IMR-90 (cell line): ENCODE results near the gene EPS8. TPM values are rescaled to one million over a fixed set of nuclear protein-coding genes. Genes with fewer than 3 reads are reported as not detected.

Source experiments
- ATAC-seq: fragments of 200-7000 bp; cut with Tn5 transposase; 2 replicates; pipeline ENCODE4 v1.9.1; 2020; ENCODE audit warnings: low read depth, mild to moderate bottlenecking, moderate library complexity
- BruUV-seq: library from RNA; stranded (reverse); fragments of 400-500 nt; replicated peaks from 2 replicates; lab custom pipeline; 2021; lab: Mats Ljungman, UMichigan
- CTCF ChIA-PET: fragments of 300-600 bp; formaldehyde crosslinking; extraction: SDS; loops from one replicate; lab custom pipeline; 2021; ENCODE audit warnings: antibody characterized with exemption; lab: Yijun Ruan, JAX
- POLR2A ChIA-PET: fragments of 300-600 bp; sonication (Branson Sonifier 250); formaldehyde crosslinking; loops from one replicate; lab custom pipeline; 2022; ENCODE audit warnings: antibody characterized with exemption; ENCODE audit not compliant: unreplicated experiment; lab: Charles Lee
- DNase-seq: peaks from one replicate; pipeline ENCODE4 v3.0.0; 2013
- H2AFZ ChIP-seq: replicated peaks from 2 replicates; pipeline ENCODE3; 2013; ENCODE audit warnings: low read length, mild to moderate bottlenecking; ENCODE audit not compliant: poor library complexity
- H2AK5ac ChIP-seq: 2 replicates; pipeline ENCODE4 v1.6.1; 2013; ENCODE audit warnings: low read depth, low read length, inconsistent platforms
- H2AK9ac ChIP-seq: replicated peaks from 2 replicates; pipeline ENCODE3; 2013; ENCODE audit warnings: mild to moderate bottlenecking, low read depth, low read length, moderate library complexity; ENCODE audit not compliant: poor library complexity
- H2BK120ac ChIP-seq: 2 replicates; pipeline ENCODE4 v1.6.1; 2013; ENCODE audit warnings: low read depth, low read length, inconsistent platforms
- H2BK15ac ChIP-seq: 3 replicates; pipeline ENCODE4 v1.6.1; 2013; ENCODE audit warnings: low read depth, low read length, inconsistent platforms
- H2BK20ac ChIP-seq: 2 replicates; pipeline ENCODE4 v1.6.1; 2013; ENCODE audit warnings: low read depth, mild to moderate bottlenecking, inconsistent platforms, low read length, moderate library complexity
- H2BK5ac ChIP-seq: 2 replicates; pipeline ENCODE4 v1.6.1; 2013; ENCODE audit warnings: mild to moderate bottlenecking, low read depth, low read length, inconsistent platforms; ENCODE audit not compliant: poor library complexity, severe bottlenecking
- H3K14ac ChIP-seq: replicated peaks from 2 replicates; pipeline ENCODE4 v1.6.1; 2013; ENCODE audit warnings: low read depth, low read length, inconsistent platforms
- H3K18ac ChIP-seq: 2 replicates; pipeline ENCODE4 v1.6.1; 2013; ENCODE audit warnings: low read depth, low read length, control low read depth
- H3K23ac ChIP-seq: 2 replicates; pipeline ENCODE4 v1.6.1; 2013; ENCODE audit warnings: low read depth, low read length, inconsistent platforms
- H3K27ac ChIP-seq: 2 replicates; pipeline ENCODE4 v1.5.1; 2013; ENCODE audit warnings: mild to moderate bottlenecking, control low read depth, low read length; ENCODE audit not compliant: insufficient read depth
- H3K27me3 ChIP-seq: 2 replicates; pipeline ENCODE4 v1.6.1; 2013; ENCODE audit warnings: low read length; ENCODE audit not compliant: control insufficient read depth, insufficient read depth
- H3K36me3 ChIP-seq: 2 replicates; pipeline ENCODE4 v1.6.1; 2013; ENCODE audit warnings: low read length, mixed read lengths; ENCODE audit not compliant: control insufficient read depth, insufficient read depth
- H3K4ac ChIP-seq: 2 replicates; pipeline ENCODE4 v1.6.1; 2013; ENCODE audit warnings: low read depth, low read length, inconsistent platforms
- H3K4me1 ChIP-seq: 2 replicates; pipeline ENCODE4 v1.6.1; 2013; ENCODE audit warnings: low read length, mixed read lengths; ENCODE audit not compliant: control insufficient read depth, insufficient read depth
- H3K4me2 ChIP-seq: 2 replicates; pipeline ENCODE4 v1.6.1; 2013; ENCODE audit warnings: low read depth, mild to moderate bottlenecking, control low read depth, low read length, moderate library complexity
- H3K4me3 ChIP-seq: 2 replicates; pipeline ENCODE4 v1.5.1; 2013; ENCODE audit warnings: low read depth, mild to moderate bottlenecking, control low read depth, low read length, moderate library complexity; ENCODE audit not compliant: insufficient read depth
- H3K56ac ChIP-seq: 2 replicates; pipeline ENCODE4 v1.6.1; 2013; ENCODE audit warnings: low read length, inconsistent platforms; ENCODE audit not compliant: insufficient read depth; ENCODE audit errors: extremely low read depth
- H3K79me1 ChIP-seq, 2 experiments: 2 replicates each; pipeline ENCODE4 v1.6.1; 2013; ENCODE audit warnings: low read length in 2 of 2, inconsistent platforms in 1 of 2, low read depth in 1 of 2
- H3K9ac ChIP-seq: 2 replicates; pipeline ENCODE4 v1.6.1; 2013; ENCODE audit warnings: low read depth, low read length, control low read depth
- H3K9me1 ChIP-seq: 2 replicates; pipeline ENCODE4 v1.6.1; 2013; ENCODE audit warnings: low read length, inconsistent platforms; ENCODE audit not compliant: insufficient read depth
- H3K9me3 ChIP-seq: 2 replicates; pipeline ENCODE4 v1.6.1; 2013; ENCODE audit warnings: low read length; ENCODE audit not compliant: control insufficient read depth, insufficient read depth
- H4K20me1 ChIP-seq: 2 replicates; pipeline ENCODE4 v1.6.1; 2013; ENCODE audit warnings: low read length, inconsistent platforms; ENCODE audit not compliant: insufficient read depth
- H4K5ac ChIP-seq: 2 replicates; pipeline ENCODE4 v1.6.1; 2013; ENCODE audit warnings: mild to moderate bottlenecking, low read depth, low read length, control low read depth
- H4K8ac ChIP-seq, 2 experiments: 2 replicates each; pipeline ENCODE4 v1.6.1; 2013; ENCODE audit warnings: low read depth in 2 of 2, low read length in 2 of 2, control low read depth in 1 of 2, inconsistent platforms in 1 of 2
- H4K91ac ChIP-seq: 2 replicates; pipeline ENCODE4 v1.6.1; 2013; ENCODE audit warnings: low read depth, low read length, inconsistent platforms; ENCODE audit not compliant: insufficient read depth
- BHLHE40 ChIP-seq: fragments of 150-350 bp; IDR thresholded peaks from 2 replicates; pipeline ENCODE4 v1.6.1; 2016; ENCODE audit warnings: mild to moderate bottlenecking, low read depth, low read length
- CEBPB ChIP-seq: IDR thresholded peaks from 2 replicates; pipeline ENCODE4 v1.6.1; 2012; ENCODE audit warnings: low read depth, low read length, improper control_type of control experiment
- CHD1 ChIP-seq: IDR thresholded peaks from 2 replicates; pipeline ENCODE4 v1.6.1; 2012; ENCODE audit warnings: low read depth, low read length, improper control_type of control experiment
- FOS ChIP-seq: fragments of 150-350 bp; IDR thresholded peaks from 2 replicates; pipeline ENCODE4 v1.6.1; 2016; ENCODE audit warnings: low read depth, low read length
- MAFK ChIP-seq: IDR thresholded peaks from 2 replicates; pipeline ENCODE4 v1.6.1; 2012; ENCODE audit warnings: low read depth, low read length, improper control_type of control experiment
- MAZ ChIP-seq: IDR thresholded peaks from 2 replicates; pipeline ENCODE4 v1.6.1; 2012; ENCODE audit warnings: low read depth, mild to moderate bottlenecking, low read length, improper control_type of control experiment, moderate library complexity, borderline replicate concordance
- MXI1 ChIP-seq: IDR thresholded peaks from 2 replicates; pipeline ENCODE4 v1.6.1; 2012; ENCODE audit warnings: low read depth, mild to moderate bottlenecking, low read length, moderate library complexity, borderline replicate concordance
- NFE2L2 ChIP-seq: fragments of 150-350 bp; IDR thresholded peaks from 2 replicates; pipeline ENCODE4 v1.6.1; 2016; ENCODE audit warnings: low read depth, mild to moderate bottlenecking, low read length
- POLR2A ChIP-seq: IDR thresholded peaks from 2 replicates; pipeline ENCODE4 v1.6.1; 2012; ENCODE audit warnings: mild to moderate bottlenecking, low read depth, low read length
- RAD21 ChIP-seq: IDR thresholded peaks from 2 replicates; pipeline ENCODE4 v1.6.1; 2012; ENCODE audit warnings: low read length, improper control_type of control experiment
- RFX5 ChIP-seq: IDR thresholded peaks from 2 replicates; pipeline ENCODE4 v1.8.0; 2012; ENCODE audit warnings: low read depth, mild to moderate bottlenecking, low read length, moderate library complexity
- WGBS, 2 experiments: methylation state at CpG; one replicate each; pipeline versions ENCODE4 v1.1.5 to v1.1.7; 2013; ENCODE audit warnings: missing lambda C conversion rate in 2 of 2; ENCODE audit not compliant: insufficient read length in 1 of 2; ENCODE audit errors: extremely low coverage in 2 of 2; 5-methylcytosine and 5-hydroxymethylcytosine counted together
- dilution Hi-C: fragments of 300-500 bp; cut with HindIII; formaldehyde crosslinking; loops from one replicate; pipeline ENCODE4 v1.14.3; 2018; ENCODE audit warnings: low sequenced_read_pairs; ENCODE audit not compliant: unreplicated experiment
- in situ Hi-C: fragments of 300-500 bp; cut with MboI; formaldehyde crosslinking; loops from 3 replicates; pipeline ENCODE4 v1.14.3; 2019; ENCODE audit warnings: low sequenced_read_pairs, inconsistent platforms, mixed read lengths
- intact Hi-C: fragments of 100-400 bp; cut with micrococcal nuclease; formaldehyde crosslinking; loops from 2 replicates; pipeline ENCODE4 v1.10.0; 2022
- polyA plus RNA-seq, 3 experiments: library from polyadenylated mRNA; depleted of rRNA; stranded (reverse); fragments of >200 nt; gene quantifications; 2 replicates each; pipeline ENCODE4 v1.2.3, GENCODE V29; 2012; ENCODE audit warnings: low replicate concordance in 1 of 3
- total RNA-seq: library from RNA; depleted of rRNA; stranded (reverse); fragments of >200 nt; gene quantifications from 2 replicates; pipeline ENCODE4 v1.2.3, GENCODE V29; 2012
- TF ChIP-seq, protein P1 (sequence below): fragments of 150-350 bp; IDR thresholded peaks from 2 replicates; pipeline ENCODE4 v1.6.1; 2016; ENCODE audit warnings: low read depth, mild to moderate bottlenecking, low read length, moderate library complexity, borderline replicate concordance
- TF ChIP-seq, protein P2 (sequence below): conservative IDR thresholded peaks from 2 replicates; pipeline ENCODE4 v1.5.1; 2012; ENCODE audit warnings: mild to moderate bottlenecking, low read depth, low read length, improper control_type of control experiment
- TF ChIP-seq, protein P3 (sequence below): fragments of 150-350 bp; IDR thresholded peaks from 2 replicates; pipeline ENCODE4 v1.6.1; 2017; ENCODE audit warnings: mild to moderate bottlenecking, antibody characterized with exemption, low read length, low read depth

The EPS8 gene
- total and polyA plus RNA-seq, 2 of the 4 experiments (the other 2 are of a cell fraction), result 45.1 to 104 TPM

DNA sequence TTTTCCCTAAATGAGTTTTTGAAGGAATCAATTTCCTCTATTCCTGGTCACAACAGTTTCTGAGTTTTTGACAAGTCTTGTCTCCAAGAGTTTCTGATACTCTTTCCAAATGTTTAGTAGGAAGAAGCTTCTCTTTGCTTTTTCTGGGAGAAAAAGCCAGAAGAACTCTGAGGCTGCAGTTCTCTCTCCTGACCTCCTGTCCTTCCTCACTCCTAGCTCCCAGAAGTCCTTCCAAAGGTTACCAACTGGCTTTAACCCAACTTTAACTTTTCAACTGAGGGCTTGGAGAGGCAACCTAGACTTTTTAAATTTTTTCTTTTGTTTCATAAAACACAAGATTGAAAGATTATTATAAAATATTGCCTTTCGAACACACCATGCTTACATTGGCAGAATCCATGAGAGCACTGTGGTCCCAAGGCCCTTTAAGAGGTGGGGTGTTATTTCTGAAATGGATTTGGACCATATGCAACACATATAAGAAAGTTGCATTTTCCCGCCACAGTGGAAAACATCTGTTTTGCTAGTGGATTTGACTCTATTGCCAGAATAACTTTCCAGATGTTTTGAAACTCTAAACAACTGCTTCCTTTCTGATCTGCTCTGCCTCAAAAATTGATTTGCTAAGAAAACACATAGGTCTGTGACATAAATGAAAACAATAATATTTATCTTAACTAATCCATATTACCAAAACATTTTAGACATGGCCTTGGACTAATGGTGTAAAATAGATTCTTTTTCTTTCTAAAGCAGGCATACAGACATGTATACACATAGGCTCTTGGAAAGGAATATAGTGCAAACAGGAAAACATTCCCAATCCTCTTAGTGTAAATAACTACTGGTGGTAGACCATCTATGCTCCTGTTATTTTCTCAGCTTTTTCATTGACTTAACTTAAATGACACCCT is 22.3 kb upstream of the EPS8 start:
- BruUV-seq, result no TSS peak
- TF ChIP-seq BHLHE40 (no peak), CHD1 (no peak), MXI1 (no peak), POLR2A (no peak), FOS (no peak), RAD21 (no peak), MAZ (no peak), MAFK (no peak), RFX5 (no peak), CEBPB (no peak), NFE2L2 (no peak)
- TF ChIP-seq, protein P1, sequence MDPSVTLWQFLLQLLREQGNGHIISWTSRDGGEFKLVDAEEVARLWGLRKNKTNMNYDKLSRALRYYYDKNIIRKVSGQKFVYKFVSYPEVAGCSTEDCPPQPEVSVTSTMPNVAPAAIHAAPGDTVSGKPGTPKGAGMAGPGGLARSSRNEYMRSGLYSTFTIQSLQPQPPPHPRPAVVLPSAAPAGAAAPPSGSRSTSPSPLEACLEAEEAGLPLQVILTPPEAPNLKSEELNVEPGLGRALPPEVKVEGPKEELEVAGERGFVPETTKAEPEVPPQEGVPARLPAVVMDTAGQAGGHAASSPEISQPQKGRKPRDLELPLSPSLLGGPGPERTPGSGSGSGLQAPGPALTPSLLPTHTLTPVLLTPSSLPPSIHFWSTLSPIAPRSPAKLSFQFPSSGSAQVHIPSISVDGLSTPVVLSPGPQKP, result no peak
- TF ChIP-seq, protein P2, sequence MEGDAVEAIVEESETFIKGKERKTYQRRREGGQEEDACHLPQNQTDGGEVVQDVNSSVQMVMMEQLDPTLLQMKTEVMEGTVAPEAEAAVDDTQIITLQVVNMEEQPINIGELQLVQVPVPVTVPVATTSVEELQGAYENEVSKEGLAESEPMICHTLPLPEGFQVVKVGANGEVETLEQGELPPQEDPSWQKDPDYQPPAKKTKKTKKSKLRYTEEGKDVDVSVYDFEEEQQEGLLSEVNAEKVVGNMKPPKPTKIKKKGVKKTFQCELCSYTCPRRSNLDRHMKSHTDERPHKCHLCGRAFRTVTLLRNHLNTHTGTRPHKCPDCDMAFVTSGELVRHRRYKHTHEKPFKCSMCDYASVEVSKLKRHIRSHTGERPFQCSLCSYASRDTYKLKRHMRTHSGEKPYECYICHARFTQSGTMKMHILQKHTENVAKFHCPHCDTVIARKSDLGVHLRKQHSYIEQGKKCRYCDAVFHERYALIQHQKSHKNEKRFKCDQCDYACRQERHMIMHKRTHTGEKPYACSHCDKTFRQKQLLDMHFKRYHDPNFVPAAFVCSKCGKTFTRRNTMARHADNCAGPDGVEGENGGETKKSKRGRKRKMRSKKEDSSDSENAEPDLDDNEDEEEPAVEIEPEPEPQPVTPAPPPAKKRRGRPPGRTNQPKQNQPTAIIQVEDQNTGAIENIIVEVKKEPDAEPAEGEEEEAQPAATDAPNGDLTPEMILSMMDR, result no peak
- TF ChIP-seq, protein P3, sequence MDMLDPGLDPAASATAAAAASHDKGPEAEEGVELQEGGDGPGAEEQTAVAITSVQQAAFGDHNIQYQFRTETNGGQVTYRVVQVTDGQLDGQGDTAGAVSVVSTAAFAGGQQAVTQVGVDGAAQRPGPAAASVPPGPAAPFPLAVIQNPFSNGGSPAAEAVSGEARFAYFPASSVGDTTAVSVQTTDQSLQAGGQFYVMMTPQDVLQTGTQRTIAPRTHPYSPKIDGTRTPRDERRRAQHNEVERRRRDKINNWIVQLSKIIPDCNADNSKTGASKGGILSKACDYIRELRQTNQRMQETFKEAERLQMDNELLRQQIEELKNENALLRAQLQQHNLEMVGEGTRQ, result no peak
- ATAC-seq (no peak), DNase-seq (no peak)
- intact Hi-C loops, result loop anchor here (2.0 kb wide), 1 partner anchor 15 kb away; no protein-coding TSS in a partner anchor
- no peak overlapping the region for H3K4me2 ChIP-seq
- H4K91ac ChIP-seq, result no peak overlapping the region
- H3K27ac ChIP-seq, result no peak overlapping the region
- no peak overlapping the region for H2AK5ac ChIP-seq
- no peaks in the 10 kb centered on the region for H3K27me3 ChIP-seq
- dilution Hi-C loops, result no loop called here
- 0 out of 2 replicates have a peak overlapping the region, but pooled peaks have one; percentile 37 for H3K18ac ChIP-seq
- H2BK5ac ChIP-seq, result no peak overlapping the region
- in situ Hi-C loops, result no loop called here
- ChIA-PET POLR2A (interaction anchor here (0.5 kb wide), 1 partner anchor 16 kb away, joined by 3 read pairs; no protein-coding TSS in a partner anchor), CTCF (interaction anchor here (0.7 kb wide), 2 partner anchors 58 to 184 kb away, joined by 3 read pairs; no protein-coding TSS in a partner anchor)
- H3K14ac ChIP-seq, result 0 out of 2 replicates have a peak overlapping the region, but pooled peaks have one; percentile 3
- H4K8ac ChIP-seq, result no peak overlapping the region
- peaks cover 10% of the 10 kb centered on the region for H3K4me1 ChIP-seq
- no peaks in the 10 kb centered on the region for H4K20me1 ChIP-seq
- no peaks in the 10 kb centered on the region for H3K9me3 ChIP-seq
- H3K4me3 ChIP-seq, result no peak overlapping the region
- H3K79me1 ChIP-seq, result no peaks in the 10 kb centered on the region
- no peak overlapping the region for H3K23ac ChIP-seq
- no peak overlapping the region for H3K4ac ChIP-seq
- no peak overlapping the region for H2BK15ac ChIP-seq
- H2AK9ac ChIP-seq, result no peak overlapping the region
- no peak overlapping the region for H3K9ac ChIP-seq
- no peak overlapping the region for H2BK120ac ChIP-seq
- no peak overlapping the region for H2BK20ac ChIP-seq
- H3K56ac ChIP-seq, result no peak overlapping the region
- no peaks in the 10 kb centered on the region for H3K9me1 ChIP-seq
- no peak overlapping the region for H4K5ac ChIP-seq
- WGBS, 2 experiments, result no CpG with 5 or more reads among the region's 2 CpGs
- H3K36me3 ChIP-seq, result no peaks in the 10 kb centered on the region
- no peak overlapping the region for H2AFZ ChIP-seq
